Fibroblast of gingiva (primary cell): ENCODE measurements around the gene PRICKLE2.
A peak's percentile ranks its signal among the peaks of the same experiment; 100 is the strongest.

Source experiments
- DNase-seq: peaks from one replicate; pipeline ENCODE4 v3.0.0-alpha.2; 2011; ENCODE audit warnings: low read depth

PRICKLE2 gene

DNA sequence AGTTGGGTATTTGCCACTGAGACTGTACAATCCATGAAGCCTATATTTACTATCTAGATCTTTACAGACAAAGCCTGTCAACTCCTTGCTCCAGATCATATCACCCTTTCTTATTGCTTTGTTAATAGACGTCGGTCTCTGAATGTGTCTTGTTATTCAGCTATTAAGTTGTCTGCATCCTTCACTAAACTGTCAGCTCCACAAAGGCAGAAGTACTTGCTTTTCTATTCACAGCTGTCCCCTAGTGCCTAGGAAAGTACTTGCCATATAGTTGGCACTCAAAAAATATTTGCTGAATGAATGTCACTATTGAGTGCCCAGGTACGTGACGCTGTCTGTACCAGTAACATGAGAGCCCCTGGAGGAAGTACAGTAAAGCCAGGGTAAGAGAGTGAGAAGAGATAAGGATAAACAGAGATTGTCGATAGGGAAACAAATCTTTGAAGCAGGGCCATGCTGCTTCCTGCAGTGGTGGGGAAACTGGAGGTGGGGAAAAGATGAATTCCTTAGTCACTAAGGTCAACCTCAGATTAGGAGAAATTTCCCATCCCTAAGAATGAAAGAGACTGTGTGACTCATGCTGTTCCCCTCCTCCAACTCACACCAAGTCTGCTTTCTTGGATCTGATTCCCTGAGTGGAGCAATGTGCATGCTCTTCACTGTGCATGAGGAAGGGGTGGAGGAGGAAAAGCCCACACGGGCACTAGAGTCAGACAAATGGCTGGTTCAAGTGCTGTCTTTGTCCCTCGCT lies 36.3 kb downstream of the PRICKLE2 start:
- peak; percentile 69 for DNase-seq

DNA sequence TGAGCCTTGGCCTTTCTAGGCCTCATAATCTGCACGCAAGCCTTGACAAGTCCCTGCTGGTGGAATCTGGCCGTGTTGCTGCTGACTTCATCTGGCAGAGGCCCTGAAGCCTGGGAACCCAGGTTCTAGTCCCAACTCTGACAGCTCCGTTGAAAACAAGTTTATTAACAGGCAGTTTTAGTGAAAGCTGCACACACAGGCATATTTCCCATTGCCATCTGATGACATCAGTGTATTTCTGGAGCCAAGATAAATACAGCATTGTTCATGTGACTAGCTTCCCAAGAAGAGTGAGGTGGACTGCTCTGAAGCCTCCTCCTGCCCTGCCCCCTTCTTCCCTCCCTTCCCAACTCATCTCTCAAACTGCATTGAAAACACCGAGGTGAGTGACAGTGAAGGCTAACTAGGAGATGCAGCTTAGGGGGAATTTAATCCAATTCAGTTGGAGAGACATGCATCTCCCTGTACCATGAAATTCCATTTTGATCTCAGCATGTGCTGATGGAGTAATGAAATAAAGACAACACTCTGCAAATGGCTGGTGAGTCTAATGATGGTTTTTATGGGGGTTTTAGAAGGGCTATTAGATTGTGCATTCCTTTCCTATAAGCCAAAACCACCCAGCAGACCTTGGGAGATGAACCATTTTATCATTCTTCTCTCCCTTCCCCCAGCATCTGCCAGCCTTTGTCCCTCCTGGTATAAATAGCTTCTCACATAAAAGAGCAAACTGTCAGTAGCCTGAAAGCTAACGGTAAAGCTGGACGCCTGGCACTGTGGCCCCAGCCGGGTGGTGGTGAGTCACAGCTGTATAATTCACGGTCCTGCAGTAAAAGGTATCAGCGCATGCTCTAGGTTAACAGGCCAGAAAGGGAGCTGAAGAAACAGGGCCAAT lies 38.0 kb downstream of the PRICKLE2 start:
- DNase-seq = peak; percentile 67

DNA sequence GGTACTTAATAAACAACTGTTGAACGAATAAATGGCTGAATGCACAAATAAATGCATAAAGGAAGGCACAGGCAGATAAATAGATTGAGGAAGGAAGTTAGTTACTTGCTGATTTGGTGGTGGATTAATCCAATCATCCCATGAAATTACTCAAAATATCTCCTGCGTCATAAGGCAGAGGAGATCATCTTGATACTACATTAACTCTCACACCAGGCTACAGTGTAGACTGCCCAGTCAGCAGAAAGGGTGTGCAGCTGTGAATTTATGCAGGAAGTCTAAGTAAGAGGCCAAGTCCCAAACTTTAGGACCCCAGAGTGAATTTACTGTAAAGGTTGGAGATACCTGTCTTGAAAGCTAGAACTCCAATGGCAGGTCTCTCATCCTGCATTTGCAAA lies 38.6 kb downstream of the PRICKLE2 start:
- DNase-seq = no peak

DNA sequence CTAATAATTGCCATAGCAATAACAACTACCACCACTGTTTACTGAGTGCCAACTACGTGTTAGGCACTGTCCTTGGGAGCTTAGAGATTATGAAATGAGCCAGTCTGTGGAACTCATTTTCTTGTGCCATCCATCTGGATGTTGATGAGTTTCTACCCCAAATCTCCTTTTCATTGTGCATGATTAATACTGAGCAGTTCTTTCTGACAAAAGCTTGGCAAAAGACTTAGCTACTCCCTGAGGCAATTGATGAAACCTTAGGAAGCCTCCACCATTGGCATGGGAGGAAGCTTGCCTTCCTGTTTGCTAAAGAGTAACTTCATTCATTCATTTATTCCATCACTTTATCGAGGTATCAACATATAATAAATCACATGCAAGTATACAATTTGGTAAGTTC lies 39.8 kb downstream of the PRICKLE2 start:
- DNase-seq = peak; percentile 21

DNA sequence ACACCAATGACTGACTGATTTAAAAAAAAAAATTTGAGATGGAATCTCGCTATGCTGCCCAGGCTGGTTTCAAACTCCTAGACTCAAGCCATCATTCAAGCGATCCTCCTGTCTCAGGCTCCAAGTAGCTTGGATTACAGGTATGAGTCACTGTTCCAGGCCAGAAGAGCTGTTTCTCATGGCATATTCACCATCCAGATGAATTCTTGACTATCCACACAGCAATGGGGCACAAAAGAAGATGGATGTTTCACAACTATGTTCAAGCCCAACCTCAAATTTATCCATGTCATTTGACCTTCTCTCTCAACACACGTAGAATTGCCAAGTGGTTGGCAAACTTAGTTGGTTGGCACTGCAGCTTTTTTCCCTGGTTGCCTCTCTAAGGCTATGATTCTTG lies 40.6 kb downstream of the PRICKLE2 start:
- DNase-seq = peak; percentile 92

DNA sequence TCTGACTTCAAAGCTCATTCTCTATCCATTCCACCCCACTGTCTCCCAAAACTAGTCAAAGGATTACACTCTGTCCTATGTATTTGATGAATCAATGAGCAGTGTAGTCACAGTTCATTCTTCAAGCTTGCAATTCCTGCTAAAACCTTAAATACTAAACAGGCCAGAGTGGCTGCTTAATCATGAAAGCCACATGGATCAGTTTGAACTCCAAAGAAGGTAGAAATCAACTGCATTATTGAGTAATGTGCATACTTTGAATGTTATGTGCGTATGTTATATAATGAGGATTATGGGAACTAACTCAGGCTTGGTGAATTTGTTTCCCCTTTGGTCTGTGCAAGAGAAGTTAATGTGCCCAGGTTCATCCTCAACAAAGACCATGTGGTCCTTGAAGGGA lies 45.4 kb downstream of the PRICKLE2 start:
- DNase-seq = no peak

DNA sequence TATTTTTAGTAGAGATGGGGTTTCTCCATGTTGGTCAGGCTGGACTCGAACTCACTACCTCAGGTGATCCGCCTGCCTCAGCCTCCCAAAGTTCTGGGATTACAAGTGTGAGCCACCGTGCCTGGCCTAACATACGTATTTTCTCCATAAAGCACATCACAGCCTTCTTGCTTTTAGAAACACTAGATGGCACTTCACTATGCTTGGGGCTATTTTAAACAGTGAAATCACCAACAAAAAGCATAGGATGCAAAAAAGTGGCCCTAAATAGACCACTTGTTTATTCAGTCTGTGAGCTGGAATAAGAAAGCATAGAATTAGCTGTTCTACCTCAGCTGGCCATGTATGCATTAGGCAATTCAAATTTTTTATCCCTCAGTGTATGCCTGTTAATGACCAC lies 46.0 kb downstream of the PRICKLE2 start:
- DNase-seq = no peak

DNA sequence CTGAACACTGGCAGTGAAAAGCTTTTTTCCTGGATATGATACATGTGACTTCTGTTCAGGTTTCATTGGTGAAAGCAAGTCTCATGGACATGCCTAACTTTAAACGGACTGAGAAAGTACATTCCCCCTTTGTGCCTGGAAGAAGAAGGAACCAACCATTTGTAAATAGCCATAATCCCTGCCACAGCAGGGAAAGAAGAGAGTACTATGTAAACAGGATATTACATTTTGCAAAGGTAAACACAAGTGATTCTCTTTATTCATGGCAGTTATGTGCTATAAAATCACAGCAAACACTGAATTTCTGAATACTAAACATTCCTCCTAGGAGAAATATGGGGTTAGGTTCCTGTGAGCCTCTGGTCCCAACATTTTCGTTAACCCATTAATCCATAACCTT lies 46.8 kb downstream of the PRICKLE2 start:
- no peak for DNase-seq

DNA sequence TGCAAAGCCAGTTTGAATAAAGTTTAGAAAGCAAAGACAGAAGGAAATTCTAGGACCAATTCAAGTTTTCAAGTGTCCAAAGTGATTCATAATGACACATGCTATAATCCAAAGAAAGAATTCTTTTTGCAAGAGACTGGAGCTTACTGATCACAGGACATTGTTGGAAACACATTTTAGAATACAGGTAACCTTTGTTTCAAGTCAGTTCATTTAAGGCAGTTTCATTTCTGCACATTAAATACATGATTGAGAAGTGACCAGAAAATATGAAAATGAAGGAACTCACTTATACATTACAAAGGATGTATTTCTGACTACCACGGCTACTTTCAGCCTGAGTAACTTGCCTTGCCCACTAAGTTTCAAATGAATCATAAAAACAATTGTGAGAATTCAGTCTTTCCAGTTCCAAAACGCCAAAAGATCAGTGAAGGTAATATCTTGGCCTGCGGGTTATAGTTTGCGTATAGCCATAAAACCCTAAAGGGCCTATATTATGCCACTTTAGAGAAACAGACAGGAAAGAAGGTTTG lies 48.7 kb downstream of the PRICKLE2 start:
- DNase-seq = no peak

DNA sequence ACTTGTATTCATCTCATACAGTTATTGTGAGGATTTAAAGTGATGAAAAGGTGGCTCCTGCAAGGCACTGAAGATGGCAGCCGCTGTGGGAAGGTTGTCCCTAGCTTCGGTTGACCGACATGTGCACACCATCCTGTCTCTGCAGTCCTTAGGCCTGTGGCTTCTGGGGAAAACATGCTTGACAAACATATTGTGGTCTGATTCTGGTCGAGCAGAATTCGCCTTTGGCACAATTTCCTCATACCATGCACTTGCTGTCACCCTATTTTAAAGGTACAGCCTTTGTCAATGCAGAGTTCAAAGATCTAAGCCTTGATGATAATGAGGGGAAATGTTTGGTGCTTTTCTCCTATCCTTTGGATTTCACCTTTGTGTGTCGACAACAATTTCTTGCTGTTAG lies 50.9 kb downstream of the PRICKLE2 start:
- no peak for DNase-seq

DNA sequence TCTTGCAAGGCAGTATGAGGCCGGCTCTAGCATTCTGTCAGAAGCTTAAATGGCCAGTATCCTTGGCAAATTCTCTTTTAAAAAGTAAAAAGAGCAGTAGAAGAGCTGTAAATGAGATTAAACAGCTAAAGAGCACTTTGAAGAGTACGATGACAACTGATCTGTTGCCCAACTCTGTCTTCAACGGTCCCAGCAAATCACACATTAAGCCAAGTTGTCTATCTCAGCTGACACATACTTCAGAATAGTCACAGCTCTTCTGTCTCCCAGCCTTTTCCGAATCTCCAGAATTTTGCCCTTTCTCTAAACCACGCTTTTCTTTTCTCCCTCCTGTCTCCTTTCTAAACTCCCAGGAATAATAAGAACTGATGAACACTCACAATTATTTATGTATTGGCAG lies 51.7 kb downstream of the PRICKLE2 start:
- no peak for DNase-seq

DNA sequence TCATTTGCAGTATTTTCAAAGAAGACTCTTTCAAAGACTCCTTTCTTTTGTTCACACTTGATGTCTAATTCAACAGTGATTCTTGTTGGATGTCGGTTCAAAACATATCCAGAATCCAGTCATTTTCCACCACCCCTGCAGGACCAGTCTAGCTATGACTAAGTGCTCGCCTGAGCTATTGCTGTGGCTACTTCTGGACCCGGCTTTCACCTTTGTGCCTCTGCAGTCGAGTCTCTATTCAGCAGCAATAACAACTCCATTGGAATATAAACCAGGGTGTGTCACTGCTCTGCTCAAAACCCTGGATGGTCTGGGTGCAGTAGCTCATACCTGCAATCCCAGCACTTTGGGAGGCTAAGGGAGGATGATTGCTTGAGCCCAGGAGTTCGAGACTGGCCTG lies 55.0 kb downstream of the PRICKLE2 start:
- no peak for DNase-seq

DNA sequence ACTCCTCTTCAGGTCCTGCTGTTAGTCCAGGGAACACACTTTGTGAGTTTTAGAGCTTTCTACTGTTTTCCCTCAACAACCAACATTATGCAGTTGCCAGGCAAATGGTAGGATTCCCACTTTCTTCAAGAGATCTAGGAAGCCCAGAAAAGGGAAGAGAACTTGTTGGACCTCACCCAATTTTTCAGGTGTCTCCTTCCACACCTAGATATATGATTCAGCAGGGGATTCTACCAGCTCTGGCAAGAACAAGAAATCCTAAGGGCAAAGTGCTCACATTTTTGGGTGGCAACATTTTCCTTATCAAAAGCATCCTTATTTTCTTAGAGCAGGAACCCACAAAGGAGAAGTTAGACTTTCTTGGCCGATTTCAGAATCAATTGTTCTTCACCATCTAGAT lies 57.4 kb downstream of the PRICKLE2 start:
- no peak for DNase-seq

DNA sequence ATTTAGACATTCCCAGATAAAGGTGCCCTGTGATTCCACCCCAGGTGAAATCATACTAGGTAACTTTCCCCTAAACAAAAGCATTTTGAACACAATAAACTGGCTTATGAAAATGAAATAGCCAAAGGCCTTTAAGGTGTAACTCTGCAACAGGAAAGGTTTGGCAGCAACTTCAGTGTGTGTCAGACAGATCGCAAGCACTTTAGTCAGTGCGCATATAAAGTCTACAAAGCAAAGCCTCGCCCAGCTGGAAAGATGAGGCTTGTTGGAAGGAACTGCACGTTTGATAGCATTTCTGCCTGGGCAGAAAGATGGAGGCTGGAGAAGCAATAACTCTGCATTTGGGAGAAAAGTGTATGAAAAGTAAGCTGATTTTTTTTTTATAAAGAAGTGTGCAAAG lies 57.9 kb downstream of the PRICKLE2 start:
- DNase-seq = no peak

DNA sequence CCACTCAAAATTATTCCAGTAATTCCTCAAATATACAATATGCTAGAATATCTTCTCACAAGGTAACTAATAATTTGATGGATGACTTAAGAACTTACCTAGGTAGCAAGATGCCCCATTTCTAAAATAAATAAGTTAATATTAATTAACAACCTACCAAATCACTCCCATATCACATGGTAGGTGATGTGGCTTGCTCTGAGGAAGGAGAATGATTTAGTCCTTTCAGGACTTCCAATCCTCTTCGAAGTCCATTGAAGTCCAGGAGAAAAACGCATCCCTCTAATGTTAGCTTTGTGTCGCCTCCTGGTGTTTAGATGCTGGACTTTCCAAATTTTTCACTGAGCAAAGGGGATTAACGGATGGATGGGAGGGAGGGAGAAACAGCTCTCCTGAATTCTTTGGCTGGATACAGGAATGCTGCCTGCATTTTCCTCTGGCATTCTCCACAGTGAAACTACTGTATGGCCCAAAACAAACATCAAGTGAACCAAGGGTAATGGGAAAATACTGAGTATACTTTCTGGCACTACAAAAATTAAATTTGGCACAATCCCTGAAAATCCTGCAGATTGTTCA lies 58.6 kb downstream of the PRICKLE2 start:
- DNase-seq = no peak

DNA sequence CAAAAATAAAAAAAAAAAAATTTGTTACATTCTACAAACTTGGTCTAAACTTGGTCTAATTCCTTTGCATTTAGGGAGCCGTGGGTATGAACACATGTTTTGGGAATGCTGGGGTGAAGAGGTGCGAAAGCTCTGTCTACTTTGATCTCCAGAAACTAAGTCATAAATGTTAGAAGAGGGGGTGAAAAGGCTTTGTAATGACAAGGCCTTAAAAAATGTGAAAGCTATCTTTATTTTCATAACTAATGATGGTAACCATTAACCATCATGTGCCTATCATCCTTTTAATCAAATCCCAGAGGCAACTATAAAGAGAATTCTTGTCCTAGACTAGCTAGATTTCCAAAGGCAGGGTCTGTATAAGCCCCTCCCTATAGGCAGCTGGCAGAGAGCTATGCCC lies 60.9 kb downstream of the PRICKLE2 start:
- DNase-seq = no peak

DNA sequence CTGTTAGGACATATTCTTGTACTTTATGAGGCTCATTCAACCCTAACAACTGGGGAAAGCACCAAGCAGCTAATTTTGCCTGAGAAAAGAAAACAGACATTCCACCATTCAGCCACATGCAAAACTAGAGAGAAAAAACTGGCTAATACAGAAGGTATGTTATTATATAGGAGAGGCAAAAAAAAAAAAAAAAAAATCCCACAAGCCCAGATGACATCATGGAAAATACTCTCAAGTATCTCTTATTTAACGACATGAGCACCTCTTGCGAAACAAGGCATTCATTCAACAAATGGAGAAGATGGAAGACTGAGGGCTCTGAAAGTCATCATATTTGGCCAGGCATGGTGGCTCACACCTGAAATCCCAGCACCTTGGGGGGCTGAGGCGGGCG lies 61.5 kb downstream of the PRICKLE2 start:
- peak; percentile 86 for DNase-seq

DNA sequence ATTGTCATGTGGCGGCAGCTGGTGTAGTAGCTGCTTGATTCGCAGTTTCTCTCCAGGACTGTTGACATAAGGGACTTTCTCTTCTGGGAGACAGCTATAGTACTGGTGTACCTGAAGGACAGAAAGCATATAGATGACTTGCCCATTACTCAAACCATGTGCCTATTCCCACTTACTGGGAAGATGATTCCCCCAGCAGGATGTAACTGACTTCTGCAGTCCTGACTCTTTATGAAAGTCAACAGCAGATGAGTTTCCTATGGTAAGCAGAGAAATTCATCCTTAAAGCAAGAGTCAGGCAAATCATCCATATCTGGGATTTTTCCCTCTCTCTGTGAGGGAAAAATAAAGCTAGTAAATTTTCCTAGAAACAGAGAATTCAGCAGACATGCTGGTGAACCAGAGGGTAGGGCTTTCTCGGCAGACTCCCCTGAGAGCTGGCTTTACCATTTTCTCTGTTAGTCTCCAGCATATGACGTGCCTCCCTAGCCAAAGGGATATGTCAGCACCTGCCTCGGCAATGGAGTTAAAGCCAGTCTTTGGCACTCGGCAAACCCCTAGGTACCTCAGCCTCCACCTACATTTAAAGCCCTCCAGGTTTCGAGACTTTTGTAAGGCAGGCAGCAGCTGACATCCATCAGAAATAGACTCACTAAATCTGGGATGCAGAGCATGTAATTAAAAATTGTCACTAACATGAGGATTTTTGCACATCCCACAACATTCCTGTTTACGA lies 62.1 kb downstream of the PRICKLE2 start:
- no peak for DNase-seq

DNA sequence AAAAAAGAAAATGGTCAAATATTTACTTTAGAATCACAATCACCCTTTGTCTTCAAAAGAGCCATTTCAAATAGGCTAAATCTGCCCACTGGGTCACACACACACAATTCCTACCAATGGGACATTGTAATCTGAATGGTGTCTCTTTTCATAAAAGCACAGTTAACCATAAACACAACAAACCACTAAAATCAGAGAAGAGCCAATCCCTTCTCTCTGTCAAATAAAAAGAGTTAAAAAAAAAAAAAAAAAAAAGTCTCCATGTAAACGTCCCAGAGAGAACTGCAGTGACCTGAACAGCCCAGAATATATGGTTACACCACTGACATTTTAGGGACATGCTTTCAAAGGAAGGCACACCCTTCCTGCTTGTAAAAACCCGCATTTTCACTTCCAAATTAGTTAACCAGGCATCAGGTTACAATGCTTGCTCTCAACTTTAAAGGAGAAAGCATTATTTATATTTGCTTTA lies 63.7 kb downstream of the PRICKLE2 start:
- DNase-seq = peak; percentile 71

DNA sequence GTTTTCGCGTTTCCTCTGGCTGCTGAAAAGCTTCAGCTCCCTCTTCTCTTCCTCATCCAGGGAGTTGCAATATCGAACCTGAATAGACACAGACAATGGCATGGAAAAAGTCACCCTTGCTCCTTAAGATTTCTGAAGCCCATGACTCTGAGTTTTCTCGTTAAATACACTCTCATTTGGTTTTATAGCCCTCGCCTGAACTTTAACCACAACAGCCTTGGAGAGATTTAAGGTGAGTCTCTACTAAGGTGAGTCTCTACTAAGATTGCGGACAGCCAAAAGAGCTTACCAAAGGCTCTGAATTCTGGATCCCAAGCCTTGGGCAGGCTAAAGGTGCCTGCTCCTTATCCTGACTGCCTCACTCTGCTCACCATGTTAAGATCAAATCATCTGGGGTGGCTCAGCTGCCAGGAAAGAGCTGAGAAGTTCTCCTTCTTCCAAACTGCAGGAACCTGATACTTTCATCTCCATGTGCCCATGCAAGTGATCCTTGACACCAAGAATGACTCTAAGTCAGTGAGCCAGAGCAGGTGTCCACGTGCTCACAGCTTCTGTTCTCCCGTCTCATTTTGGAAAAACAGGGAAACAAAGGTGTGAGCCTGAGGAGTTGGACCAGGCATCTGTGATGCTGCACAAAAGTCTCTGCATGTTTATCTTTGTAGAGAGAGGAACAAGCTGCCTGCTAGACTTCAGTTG lies 65.1 kb downstream of the PRICKLE2 start:
- DNase-seq = no peak

DNA sequence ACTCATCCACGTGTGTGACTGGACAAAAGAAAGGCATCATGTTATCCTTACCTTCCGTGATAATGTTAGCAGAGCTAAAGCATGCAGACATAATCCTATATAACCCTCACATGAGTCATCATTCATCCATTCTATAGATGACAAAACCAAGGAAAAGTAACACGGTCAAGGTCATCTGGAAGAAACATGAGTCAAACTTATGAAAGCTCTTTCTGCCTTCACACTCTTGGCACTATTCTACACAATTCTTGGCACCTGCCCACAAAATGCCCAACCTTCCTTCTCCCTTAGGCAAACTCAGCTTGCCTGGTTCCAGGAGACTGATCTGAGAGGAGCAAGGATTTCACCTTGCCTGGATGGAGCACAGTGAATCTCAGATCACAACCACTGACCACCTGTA lies 66.9 kb downstream of the PRICKLE2 start:
- peak; percentile 32 for DNase-seq
